ENCODE results near the gene ACOT8.
"Not testable (repeated sequence)": the region's sequence is repeated elsewhere in the genome, so short reads cannot be mapped to it uniquely, and the experiment has no call there.

The ACOT8 gene

DNA sequence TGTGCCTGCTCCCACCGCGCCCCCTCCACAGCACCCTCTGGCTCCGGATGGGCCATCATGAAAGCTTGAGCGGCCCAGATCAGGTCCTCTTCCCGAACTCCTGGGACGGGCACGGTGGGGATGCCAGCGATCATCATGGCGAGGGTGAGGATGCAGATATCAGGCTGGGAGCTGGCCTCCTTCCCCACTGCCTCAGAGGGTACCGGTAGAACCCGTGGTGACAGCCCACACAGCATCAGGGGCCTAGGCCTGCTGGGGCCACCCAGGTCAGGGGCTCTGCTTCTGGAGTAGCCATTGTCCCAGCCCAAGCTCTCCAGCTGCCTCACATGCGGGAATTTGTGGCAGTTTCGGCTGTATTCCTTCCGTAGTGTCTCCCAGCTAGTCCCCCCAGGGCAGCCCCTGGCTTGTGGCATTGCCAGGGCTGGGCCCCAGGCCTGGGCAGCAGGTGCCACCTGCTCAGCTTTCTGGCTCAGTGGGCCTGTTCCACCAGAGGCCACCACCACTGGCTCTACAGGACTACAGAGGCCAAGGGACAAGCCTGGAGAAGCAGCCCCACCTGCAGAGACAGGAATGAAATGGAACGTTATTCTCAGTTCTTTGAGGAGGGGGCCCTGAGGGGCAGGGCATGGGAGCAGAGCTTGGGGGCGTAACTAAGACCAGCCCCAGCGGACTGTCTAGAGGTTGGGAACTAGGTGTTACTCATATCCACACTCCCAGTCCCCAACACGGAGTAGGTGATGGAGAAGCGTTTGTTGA lies 29.6 kb upstream of the ACOT8 start:
- no peak for DNase-seq

DNA sequence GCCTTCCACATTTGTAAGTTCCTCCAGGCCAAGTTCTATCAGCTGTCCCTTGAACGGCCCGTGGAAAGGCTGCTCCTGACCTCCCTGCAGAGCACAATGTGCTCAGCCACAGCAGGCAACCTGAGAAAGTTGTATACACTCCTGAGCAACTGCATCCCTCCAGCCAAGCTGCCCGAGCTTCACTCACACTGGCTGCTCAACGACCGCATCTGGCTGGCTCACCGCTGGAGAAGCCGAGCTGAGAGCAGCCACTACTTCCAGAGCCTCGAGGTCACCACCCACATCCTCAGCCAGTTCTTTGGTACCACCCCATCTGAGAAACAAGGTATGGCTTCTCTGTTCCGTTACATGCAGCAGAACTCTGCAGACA lies 25.9 kb upstream of the ACOT8 start:
- no peak for DNase-seq

DNA sequence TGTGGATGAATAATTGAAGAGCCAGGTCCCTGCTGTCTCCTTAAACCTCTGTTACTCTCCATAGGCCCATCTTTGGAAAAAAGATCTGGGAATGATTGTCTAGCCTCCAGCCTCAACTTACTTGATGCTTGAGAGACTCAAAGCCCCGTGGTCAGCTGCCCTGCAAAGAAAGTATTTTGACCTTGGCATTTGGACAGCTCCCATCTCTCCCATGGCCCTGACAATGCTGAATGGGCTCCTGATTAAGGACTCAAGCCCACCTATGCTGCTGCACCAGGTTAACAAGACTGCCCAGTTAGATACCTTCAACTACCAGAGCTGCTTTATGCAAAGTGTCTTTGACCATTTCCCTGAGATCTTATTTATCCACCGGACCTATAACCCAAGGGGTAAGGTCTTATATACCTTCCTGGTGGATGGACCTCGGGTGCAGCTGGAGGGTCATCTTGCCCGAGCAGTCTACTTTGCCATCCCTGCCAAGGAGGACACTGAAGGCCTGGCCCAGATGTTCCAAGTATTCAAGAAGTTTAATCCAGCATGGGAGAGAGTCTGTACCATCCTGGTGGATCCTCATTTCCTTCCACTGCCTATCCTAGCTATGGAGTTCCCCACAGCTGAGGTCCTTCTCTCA lies 25.4 kb upstream of the ACOT8 start:
- no peak for DNase-seq

DNA sequence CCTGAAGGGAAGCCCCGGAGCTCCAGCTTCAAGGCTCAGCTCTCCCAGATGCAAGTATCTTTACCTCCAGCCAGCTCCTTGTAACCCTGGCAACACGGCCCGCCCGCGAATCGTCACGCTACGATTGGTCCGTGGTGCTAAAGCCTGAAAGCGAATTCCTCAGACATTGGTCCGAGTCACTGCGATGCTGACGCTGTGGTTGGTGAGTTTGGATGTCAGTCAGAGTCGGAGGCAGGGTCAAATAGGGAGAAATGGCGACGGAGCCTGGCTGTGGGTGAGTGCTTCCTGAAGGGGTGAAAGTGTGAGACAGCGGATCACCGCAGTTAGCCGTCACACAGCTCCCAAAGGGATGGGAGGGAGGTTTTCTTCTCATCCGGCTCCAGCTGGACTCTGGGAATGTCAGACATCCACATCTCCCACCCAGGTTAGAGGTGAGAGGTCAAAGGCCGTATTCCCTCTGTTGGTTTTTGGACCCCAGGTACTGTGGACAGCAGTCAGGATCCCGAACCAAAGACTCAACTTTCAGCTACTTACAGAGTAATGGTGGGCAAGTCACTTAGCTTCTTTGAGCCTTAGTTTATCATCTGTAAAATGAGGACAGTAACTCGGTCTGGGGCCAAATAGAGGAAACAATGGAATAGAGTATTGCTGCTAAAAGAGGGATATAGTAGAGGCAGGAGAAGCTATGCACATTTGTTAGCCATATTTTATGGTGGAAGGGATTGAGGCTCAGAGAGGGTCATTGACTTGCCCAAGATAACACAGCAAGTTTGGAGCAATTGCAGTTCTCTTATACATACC lies 24.0 kb upstream of the ACOT8 start, which contains the start of gene ZSWIM1:
Gene ZSWIM1 (plus strand): TSS at position 240 of the 801 bp plus-strand sequence. CDS start 1,366 bp downstream, outside the sequence.
- DNase-seq = peak; percentile 100

DNA sequence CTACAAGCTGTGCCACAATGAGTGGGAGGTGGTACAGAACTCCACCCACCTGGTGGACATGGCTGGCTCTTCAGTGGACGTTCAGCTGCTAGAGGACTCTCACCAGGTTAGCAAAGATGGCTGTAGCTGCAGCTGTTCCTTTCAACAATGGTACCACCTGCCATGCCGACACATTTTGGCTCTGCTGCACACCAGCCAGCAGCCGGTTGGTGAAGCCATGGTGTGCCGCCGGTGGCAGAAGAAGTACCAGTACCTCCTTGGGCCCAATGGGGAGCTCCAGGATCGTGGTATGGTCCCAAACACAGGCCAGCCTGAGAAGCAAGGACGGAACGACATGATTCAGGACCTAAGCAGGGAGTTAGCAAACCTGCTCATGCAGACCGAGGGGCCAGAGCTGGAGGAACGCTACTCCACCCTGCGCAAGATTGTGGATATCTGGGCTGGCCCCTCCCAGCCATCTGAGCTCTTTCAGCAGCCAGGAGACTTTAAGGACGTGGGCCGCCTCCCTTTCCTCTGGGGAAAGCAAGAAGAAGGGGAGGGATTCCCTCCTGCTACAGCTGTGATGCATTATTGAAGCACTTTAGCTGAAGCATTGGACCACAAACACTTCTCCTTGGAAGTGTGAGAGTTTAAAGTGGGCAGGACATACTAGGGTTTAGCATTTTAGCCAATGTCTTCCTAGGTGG lies 21.0 kb upstream of the ACOT8 start:
- no peak for DNase-seq

DNA sequence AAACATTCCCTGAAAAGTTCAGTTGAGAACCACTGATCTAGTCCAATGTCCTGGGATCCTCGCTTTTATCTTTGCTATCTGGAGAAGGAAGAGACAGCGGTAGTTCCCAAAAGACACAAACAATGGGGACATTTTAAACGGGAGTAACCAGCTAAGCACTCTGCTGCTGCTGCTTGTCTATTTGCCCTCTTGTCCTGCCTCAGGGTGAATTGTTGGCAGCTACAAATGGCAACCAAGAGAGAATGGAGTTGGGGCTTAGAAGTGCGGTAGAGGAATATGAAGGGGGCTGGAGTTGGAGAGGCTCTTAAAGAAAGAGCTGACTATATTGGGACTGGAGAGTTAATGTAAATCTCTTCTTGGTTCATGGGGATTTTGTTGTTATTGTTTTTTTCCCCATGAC lies 17.4 kb upstream of the ACOT8 start:
- DNase-seq = no peak

DNA sequence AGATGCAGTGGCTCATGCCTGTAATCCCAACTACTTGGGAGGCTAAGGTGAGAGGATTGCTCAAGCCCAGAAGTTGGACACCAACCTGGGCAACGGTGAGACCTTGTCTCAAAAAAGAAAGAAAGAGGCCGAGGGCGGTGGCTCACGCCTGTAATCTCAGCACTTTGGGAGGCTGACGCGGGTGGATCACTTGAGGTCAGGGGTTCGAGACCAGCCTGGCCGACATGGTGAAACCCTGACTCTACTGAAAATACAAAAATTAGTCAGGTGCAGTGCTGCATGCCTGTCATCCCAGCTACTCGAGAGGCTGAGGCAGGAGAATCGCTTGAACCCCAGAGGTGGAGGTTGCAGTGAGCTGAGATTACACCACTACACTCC lies 16.9 kb upstream of the ACOT8 start:
- not testable (repeated sequence) for DNase-seq

DNA sequence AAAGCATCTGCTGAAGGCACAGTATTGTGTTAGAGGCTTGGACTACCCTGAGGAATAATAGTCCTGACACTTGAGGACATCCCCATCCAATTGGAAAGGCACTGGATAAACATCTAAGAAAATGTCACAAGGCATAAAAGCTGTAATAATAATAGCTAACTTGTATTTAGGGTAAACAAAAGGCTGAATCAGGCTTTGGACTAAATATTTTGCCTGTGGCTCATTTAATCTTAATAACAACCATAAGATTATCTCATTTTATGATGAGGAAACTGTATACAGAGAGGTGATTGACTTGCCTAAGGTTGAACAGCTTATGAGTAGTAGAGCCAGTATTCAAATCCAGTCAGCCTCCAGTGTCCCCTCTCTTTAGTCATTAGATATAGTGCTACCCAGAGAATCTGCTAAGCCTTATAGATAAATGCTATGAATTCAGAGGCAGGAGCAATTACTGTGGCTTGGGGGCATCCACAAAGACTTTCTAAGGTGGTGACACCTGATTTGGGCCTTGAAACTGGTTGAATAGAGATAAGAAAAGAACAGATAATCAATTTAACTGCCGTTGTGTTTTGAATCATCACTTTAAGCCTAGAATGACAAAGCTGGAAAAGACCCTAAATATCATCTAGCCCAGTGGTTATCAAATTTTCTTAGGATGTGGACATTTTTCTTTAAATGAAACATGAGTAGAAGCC lies 16.4 kb upstream of the ACOT8 start:
- DNase-seq = no peak

DNA sequence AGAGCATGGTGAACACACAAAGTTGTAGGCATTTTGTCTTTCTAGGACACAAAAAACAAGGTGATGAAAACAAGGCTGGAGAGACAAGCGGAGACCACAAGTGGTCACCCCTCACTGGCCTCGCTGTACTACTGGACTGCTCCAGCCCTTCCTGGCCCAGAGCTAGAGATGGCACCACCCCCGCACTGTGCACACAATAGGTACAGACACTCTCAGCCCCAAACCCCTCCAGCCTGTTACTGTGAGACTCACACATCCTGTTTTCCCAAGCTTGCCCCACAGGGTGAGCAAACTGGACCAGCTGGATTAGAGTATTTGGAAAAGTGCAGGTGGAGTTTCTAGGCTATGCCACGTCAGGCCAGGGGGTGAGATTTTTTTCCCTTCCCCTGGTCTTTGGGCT lies 15.4 kb upstream of the ACOT8 start:
- DNase-seq = no peak

DNA sequence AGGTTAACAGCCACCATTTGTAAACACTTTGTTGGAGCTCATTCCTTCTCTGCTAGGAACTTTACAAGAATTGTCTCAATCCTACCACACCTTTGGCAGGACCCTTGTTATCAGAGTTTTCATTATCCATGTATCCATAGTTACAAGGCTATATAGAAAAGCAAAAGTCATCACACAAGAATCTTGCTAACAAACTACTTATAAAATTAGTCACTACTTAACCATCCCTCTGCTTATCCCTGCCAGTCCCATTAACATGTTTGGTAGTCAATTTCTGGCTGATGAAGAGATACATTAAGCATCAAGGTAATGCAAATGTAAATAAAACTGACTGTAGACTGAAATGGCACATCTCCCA lies 10.6 kb upstream of the ACOT8 start:
- DNase-seq = no peak

DNA sequence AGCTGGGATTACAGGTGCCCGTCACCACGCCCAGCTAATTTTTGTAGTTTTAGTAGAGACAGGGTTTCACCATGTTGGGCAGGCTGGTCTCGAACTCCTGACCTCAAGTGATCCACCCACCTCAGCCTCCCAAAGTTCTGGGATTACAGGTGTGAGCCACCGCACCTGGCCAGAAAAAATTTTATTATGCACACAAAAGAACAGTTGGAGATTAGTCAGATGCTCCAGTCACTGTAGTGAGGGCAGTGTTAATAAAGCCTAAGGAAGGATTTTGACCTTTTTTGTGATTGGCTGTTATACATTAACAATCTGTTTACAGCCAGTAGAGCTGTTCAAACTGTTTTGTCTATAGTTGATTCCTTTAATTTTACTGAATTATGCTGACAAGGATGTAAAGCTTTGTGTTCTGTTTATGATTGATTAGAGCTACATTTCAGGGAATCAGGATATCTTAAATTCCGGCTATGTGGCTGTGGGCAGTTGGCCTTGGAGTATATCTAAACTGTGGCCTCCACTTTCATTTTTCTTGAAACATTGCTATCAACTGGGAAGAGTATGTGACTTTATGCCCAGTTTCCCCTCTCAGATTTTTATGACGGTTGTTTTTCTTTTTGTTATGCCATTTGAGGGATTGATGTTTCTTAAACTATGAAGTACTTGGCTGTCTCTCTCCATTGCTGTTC lies 10.1 kb upstream of the ACOT8 start:
- DNase-seq = no peak

DNA sequence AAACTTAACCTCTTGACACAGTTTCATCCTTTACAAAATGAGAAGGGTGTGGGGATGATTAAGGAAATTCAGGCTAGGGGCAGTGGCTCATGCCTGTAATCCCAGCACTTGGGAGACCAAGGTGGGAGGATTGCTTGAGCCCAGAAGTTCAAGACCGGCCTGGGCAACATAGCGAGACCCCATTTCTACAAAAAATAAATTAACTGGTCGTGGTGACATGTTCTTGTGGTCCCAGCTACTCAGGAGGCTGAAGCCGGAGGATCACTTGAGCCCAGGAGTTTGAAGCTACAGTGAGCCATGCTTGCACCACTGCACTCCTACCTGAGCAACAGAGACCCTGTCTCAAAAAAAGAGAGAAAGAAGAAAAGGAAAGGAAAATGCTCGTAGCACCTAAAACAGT lies 9.3 kb upstream of the ACOT8 start:
- DNase-seq = no peak

DNA sequence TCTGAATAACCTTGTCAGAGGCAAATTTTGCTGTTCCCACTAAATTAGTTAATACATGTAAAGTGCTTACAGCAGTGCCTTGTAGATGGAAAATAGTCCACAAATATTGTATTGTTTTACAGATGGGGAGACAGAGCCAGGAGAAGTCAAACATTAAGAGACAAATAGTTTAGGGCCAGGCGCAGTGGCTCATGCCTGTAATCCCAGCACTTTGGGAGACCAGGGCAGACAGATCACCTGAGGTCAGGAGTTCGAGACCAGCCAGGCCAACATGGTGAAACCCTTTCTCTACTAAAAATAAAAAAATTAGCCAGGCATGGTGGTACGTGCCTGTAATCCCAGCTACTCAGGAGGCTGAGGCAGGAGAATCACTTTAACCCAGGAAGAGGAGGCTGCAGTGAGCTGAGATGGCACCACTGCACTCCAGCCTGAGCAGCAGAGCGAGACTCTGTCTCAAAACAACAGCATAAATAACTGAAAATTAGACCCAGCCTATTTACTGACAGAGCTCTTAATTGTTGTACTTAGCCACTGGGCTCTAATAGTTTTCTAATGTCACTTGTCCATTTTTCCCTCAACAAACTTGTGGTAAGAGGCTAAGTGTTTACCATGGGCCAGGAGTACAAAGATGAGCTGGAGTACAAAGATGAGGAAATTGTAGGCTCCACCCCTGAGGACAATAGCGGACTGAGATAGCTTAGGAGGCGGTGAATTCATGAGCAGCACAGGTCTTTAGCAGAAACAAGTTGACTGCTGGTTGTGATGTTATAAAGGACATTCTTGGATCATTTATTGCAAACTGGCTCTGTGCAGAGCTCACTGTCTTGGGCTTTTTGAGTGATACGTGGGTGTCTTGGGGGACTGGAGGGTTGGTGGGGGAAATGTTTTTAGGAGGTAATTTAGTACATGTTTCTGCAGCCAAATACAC lies 6.6 kb upstream of the ACOT8 start:
- DNase-seq = no peak

DNA sequence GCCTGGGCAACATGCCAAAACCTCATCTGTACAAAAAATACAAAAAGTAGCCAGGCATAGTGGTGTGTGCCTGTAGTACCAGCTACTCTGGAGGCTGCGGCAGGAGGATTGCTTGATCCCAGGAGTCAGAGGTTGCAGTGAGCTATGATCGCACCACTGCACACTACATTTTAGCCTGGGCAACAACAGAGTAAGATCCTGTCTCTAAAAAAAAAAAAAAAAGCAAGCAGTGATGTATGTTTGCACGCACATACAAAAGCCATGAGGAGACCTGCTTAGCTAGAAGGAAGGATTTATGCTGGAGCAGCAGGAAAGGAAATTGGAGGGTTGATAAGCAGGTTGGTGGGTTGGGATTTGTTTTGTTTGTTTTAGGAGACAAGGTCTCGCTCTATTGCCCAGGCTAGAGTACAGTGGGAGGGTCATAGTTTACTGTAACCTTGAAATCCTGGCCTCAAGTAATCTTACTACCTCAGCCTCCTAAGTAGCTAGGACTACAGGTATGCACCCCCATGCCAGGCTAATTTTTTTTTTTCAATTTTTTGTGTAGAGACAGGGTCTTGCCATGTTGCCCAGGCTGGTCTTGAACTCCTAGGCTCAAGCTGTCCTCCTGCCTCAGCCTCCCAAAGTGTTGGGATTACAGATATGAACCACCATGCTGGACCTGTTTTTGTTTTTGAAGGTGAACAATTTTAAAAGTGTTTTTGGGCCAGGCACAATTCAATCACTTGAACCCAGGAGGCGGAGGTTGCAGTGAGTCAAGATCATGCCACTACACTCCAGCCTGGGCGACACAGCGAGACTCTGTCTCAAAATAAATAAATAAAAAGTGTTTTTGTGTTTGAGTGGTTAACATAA lies 4.3 kb upstream of the ACOT8 start:
- no peak for DNase-seq

DNA sequence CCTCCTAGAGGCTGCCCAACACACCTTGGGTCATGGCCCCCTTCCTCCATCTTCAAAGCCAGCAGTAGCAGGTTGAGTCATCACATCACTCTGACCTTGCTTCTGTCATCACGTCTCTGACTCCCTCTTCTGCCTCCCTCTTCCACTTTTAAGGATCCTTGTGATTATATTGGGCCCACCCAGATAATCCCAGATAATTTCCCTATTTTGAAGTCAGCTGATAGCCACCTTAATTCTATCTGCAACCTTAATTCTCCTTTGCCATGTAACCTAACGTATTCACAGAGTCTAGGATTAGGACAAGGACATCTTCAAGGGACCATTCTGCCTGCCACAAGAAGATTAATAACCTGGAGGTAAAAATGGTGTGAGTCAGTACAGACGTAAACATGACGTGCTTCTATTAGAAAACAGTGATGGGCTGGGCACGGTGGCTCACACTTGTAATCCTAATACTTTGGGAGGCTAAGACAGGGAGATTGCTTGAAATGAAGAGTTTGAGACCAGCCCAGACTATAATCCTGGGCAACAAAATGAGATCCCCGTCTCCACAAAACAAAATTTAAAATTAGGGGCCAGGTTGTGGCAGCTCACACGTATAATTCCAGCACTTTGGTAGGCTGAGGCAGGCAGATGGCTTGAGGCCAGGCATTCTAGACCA lies 3.5 kb upstream of the ACOT8 start:
- no peak for DNase-seq

DNA sequence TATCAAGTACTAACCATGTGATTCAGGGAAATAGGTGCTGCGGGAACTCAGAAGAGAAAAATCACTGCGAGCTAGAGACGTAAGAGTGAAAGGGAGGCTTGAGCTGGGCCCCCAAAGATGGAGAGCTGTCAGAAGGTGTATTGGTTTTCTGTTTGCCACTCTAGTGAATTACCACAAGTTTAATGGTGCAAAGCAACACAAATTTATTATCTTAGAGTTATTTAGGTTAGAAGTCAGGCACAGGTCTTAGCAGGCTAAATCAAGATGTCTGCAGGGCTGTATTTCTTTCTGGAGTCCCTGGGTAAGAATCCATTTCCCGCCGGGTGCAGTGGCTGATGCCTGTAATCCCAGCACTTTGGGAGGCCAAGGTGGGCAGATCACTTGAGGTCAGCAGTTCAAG lies 2.7 kb upstream of the ACOT8 start:
- DNase-seq = no peak

DNA sequence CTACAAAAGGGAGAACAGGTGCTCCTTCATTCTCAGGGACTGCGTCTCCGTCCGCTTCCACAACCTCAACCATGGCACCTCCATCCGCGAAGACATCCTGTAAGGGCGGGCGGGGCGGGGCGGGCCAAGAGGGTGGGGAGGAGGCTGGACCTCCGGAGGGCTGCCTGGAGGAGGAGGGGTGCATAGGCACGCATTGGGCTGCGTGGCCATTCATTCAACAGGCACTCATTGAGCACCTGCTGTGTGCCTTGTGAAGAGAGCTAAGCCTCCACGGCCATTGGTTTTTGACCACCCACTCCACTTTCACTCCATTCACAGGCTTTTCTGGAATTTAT lies 657 bp upstream of the ACOT8 start:
- DNase-seq = peak; percentile 65

DNA sequence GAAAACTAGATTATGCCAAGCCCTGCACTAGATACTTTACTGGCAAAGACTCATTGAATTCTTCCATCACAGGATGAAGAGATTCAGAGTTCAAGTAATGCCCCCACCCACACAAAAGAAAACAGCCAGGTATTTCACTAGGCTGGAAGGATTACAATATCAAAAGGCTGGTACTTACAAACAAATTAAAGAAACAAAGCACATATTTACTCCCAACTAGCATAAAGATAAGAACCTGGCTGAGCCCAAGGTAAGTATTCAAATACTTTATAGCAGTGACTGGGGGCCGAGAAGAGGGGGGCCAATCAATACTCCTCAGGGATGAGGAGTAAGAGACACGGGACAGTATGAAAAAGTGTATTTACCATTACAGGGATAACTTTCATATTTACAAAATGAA lies 3.7 kb downstream of the ACOT8 start:
- DNase-seq = no peak

DNA sequence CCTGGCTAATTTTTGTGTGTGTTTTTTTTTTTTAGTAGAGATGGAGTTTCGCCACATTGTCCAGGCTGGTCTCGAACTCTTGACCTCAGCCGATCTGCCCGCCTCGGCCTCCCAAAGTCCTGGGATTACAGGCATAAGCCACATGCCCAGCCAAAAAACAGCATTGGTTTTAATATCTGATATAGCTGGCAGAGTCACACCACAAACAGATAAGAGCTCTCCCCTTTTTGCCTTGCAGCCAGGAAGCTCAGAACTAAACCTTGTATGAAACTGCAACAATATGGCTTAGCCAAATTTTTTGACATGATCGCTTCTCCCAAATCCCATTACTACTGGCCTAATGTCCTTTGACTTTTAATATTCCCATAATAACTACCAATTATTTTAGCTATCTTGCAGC lies 4.9 kb downstream of the ACOT8 start:
- no peak for DNase-seq

DNA sequence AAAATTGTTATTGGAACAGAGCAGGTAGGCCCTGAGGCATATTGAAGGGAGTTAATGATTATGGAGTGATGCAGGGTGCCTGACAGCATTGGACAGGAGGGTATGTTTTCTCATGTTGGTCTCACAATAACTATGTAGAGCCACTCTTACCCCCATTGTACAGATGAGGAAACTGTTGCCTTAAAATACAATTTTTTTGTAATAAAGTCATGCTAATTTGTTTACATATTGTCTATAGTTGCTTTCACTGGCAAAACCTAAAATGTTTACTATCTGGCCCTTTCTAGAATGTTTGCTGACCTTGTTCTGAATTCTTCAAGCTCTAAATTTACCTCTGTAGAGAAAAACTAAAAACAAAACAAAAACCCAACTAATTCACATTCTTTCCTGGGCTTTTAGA lies 5.7 kb downstream of the ACOT8 start:
- DNase-seq = no peak

Measured in activated CD4-positive, alpha-beta T cell treated with anti-CD3 and anti-CD28 coated beads for 48 hours (primary cell).